ENCODE results near the gene LRMDA. TPM values are rescaled to one million over a fixed set of nuclear protein-coding genes. Genes with fewer than 3 reads are reported as not detected.

Gene LRMDA
- total RNA-seq, 1 donor from 2014 or later, result 7.3 TPM

- H3K36me3 ChIP-seq (ENCODE audit: control insufficient read depth in 3 of 3, insufficient read depth in 3 of 3, low read length in 3 of 3), result no peaks in the 10 kb centered on the region
- peaks cover 0 to 2% (median 0%) of the 10 kb centered on the region in 3 donors for H3K27me3 ChIP-seq (ENCODE audit: control insufficient read depth in 3 of 3, insufficient read depth in 3 of 3, low read length in 3 of 3)
- no peak overlapping the region for H3K9ac ChIP-seq (ENCODE audit: low read depth in 1 of 3, low read length in 3 of 3)
- H3K27ac ChIP-seq (ENCODE audit: low read depth, low read length), result no peak overlapping the region
- peaks cover 9 to 12% (median 12%) of the 10 kb centered on the region in 3 donors for H3K4me1 ChIP-seq (ENCODE audit: control insufficient read depth in 3 of 3, insufficient read depth in 3 of 3, low read length in 3 of 3)
- no peak overlapping the region for H3K4me3 ChIP-seq (ENCODE audit: low read length in 3 of 3)
- no peaks in the 10 kb centered on the region for H3K9me3 ChIP-seq (ENCODE audit: control insufficient read depth in 3 of 3, low read length in 3 of 3)
These were observed 37.2 kb downstream of the LRMDA start for GRCh38 chr10:75468612-75469005.

GRCh38 chr10:75469006-75469616, 37.7 kb downstream of the LRMDA start:
- Histone ChIP-seq H3K9me3 (ENCODE audit: control insufficient read depth in 3 of 3, low read length in 3 of 3) (peaks cover 0 to 2% (median 0%) of the 10 kb centered on the region in 3 donors), H3K27me3 (ENCODE audit: control insufficient read depth in 3 of 3, insufficient read depth in 3 of 3, low read length in 3 of 3) (peaks cover 0 to 2% (median 0%) of the 10 kb centered on the region in 3 donors), H3K27ac (ENCODE audit: low read depth, low read length) (no peak overlapping the region), H3K4me1 (ENCODE audit: control insufficient read depth in 3 of 3, insufficient read depth in 3 of 3, low read length in 3 of 3) (peaks cover 9 to 12% (median 12%) of the 10 kb centered on the region in 3 donors), H3K9ac (ENCODE audit: low read depth in 1 of 3, low read length in 3 of 3) (no peak overlapping the region), H3K4me3 (ENCODE audit: low read length in 3 of 3) (no peak overlapping the region), H3K36me3 (ENCODE audit: control insufficient read depth in 3 of 3, insufficient read depth in 3 of 3, low read length in 3 of 3) (no peaks in the 10 kb centered on the region)

GRCh38 chr10:75470901-75471300, 39.5 kb downstream of the LRMDA start:
- no peak overlapping the region for H3K27ac ChIP-seq (ENCODE audit: low read depth, low read length)
- peaks cover 9 to 12% (median 12%) of the 10 kb centered on the region in 3 donors for H3K4me1 ChIP-seq (ENCODE audit: control insufficient read depth in 3 of 3, insufficient read depth in 3 of 3, low read length in 3 of 3)
- H3K9me3 ChIP-seq (ENCODE audit: control insufficient read depth in 3 of 3, low read length in 3 of 3), result peaks cover 0 to 2% (median 0%) of the 10 kb centered on the region in 3 donors
- H3K4me3 ChIP-seq (ENCODE audit: low read length in 3 of 3), result no peak overlapping the region
- H3K36me3 ChIP-seq (ENCODE audit: control insufficient read depth in 3 of 3, insufficient read depth in 3 of 3, low read length in 3 of 3), result no peaks in the 10 kb centered on the region
- H3K9ac ChIP-seq (ENCODE audit: low read depth in 1 of 3, low read length in 3 of 3), result no peak overlapping the region
- peaks cover 0 to 2% (median 0%) of the 10 kb centered on the region in 3 donors for H3K27me3 ChIP-seq (ENCODE audit: control insufficient read depth in 3 of 3, insufficient read depth in 3 of 3, low read length in 3 of 3)

DNA sequence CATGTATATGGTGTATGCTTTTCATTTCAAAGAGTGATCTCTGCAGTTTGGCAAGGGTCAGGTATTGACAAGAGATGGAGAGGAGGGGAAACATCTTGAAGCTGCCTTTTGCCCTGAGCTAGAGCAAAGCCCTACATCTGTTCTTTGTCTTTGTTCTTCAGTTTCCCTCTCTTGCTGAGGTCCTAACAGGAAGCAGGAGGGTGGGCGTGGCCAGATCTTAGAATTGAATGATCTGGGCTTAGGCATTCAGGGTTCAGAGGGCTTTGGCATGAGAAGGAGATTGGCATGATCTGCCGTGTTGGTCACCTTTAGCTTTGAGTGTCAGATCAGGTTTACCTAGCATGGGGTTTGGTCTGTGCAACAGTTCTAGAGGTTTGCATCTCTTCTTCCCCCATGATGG, 41.3 kb downstream of the LRMDA start:
- Histone ChIP-seq H3K4me3 (ENCODE audit: low read length in 3 of 3) (no peak overlapping the region), H3K4me1 (ENCODE audit: control insufficient read depth in 3 of 3, insufficient read depth in 3 of 3, low read length in 3 of 3) (peaks cover 9 to 12% (median 12%) of the 10 kb centered on the region in 3 donors), H3K36me3 (ENCODE audit: control insufficient read depth in 3 of 3, insufficient read depth in 3 of 3, low read length in 3 of 3) (no peaks in the 10 kb centered on the region), H3K27me3 (ENCODE audit: control insufficient read depth in 3 of 3, insufficient read depth in 3 of 3, low read length in 3 of 3) (no peaks in the 10 kb centered on the region), H3K9ac (ENCODE audit: low read depth in 1 of 3, low read length in 3 of 3) (no peak overlapping the region), H3K9me3 (ENCODE audit: control insufficient read depth in 3 of 3, low read length in 3 of 3) (peaks cover 0 to 2% (median 0%) of the 10 kb centered on the region in 3 donors), H3K27ac (ENCODE audit: low read depth, low read length) (no peak overlapping the region)

GRCh38 chr10:75474106-75474505, 42.7 kb downstream of the LRMDA start:
- H3K9me3 ChIP-seq (ENCODE audit: control insufficient read depth in 3 of 3, low read length in 3 of 3), result peaks cover 0 to 2% (median 0%) of the 10 kb centered on the region in 3 donors
- no peak overlapping the region for H3K4me3 ChIP-seq (ENCODE audit: low read length in 3 of 3)
- peaks cover 5 to 12% (median 12%) of the 10 kb centered on the region in 3 donors for H3K4me1 ChIP-seq (ENCODE audit: control insufficient read depth in 3 of 3, insufficient read depth in 3 of 3, low read length in 3 of 3)
- no peak overlapping the region for H3K27ac ChIP-seq (ENCODE audit: low read depth, low read length)
- H3K9ac ChIP-seq (ENCODE audit: low read depth in 1 of 3, low read length in 3 of 3), result no peak overlapping the region
- no peaks in the 10 kb centered on the region for H3K36me3 ChIP-seq (ENCODE audit: control insufficient read depth in 3 of 3, insufficient read depth in 3 of 3, low read length in 3 of 3)
- H3K27me3 ChIP-seq (ENCODE audit: control insufficient read depth in 3 of 3, insufficient read depth in 3 of 3, low read length in 3 of 3), result no peaks in the 10 kb centered on the region

DNA sequence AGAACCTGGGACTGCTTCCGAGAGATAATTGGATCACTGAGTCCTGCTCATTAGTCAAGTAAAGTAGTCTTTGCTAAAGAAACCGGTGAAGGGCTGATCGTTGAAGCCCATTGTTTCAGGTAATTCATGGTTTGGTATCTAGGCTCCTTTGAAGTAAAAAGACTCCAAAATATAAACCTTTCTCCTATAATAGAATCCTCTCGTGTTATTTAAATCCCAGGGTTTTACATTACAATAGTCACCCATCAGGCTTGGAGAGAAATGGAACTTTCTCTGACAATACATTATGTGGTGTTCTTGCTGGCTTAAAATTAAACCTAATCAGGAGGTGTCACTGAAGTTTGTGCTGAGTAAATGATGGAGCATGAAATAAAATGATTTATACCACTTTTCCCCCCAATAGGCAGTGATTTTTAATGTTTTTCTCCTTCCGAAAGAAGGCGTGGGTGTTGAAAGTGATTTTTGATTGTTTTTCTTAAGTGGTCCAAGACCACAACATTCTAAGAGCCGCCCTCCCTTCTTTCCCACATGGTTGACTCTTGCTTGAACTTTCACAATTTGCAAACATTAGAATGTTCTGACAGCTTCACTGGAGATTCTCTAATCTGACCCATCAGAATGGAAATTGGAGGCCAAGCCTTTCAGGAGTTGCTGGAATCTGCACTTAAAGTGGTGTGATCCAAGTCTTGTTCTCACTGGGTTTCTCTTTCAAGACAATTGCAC, 44.2 kb downstream of the LRMDA start:
- no peak overlapping the region for H3K9ac ChIP-seq (ENCODE audit: low read depth in 1 of 3, low read length in 3 of 3)
- H3K9me3 ChIP-seq (ENCODE audit: control insufficient read depth in 3 of 3, low read length in 3 of 3), result peaks cover 0 to 2% (median 0%) of the 10 kb centered on the region in 3 donors
- no peaks in the 10 kb centered on the region for H3K27me3 ChIP-seq (ENCODE audit: control insufficient read depth in 3 of 3, insufficient read depth in 3 of 3, low read length in 3 of 3)
- peaks cover 1 to 3% (median 2%) of the 10 kb centered on the region in 3 donors for H3K4me1 ChIP-seq (ENCODE audit: control insufficient read depth in 3 of 3, insufficient read depth in 3 of 3, low read length in 3 of 3)
- H3K36me3 ChIP-seq (ENCODE audit: control insufficient read depth in 3 of 3, insufficient read depth in 3 of 3, low read length in 3 of 3), result no peaks in the 10 kb centered on the region
- H3K27ac ChIP-seq (ENCODE audit: low read depth, low read length), result no peak overlapping the region
- H3K4me3 ChIP-seq (ENCODE audit: low read length in 3 of 3), result no peak overlapping the region

DNA sequence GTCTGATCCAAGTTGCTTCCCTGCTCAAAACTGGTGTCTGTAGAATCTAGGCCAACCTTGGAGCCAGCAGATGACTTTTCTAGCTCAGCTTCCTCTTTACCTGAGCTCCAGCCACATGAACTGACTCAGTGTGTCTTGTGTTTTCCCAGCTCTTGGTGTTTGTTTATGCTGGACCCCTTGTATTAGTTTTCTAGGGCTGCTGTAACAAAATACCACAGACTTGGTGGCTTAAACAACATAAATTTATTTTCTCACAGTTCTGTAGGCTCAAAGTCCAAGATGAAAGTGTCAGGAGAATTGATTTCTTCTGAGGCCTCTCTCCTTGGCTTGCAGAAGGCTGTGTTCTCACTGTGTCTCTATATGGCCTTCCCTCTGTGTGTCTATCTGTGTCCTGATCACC, 45.1 kb downstream of the LRMDA start:
- Histone ChIP-seq H3K27me3 (ENCODE audit: control insufficient read depth in 3 of 3, insufficient read depth in 3 of 3, low read length in 3 of 3) (no peaks in the 10 kb centered on the region), H3K27ac (ENCODE audit: low read depth, low read length) (no peak overlapping the region), H3K36me3 (ENCODE audit: control insufficient read depth in 3 of 3, insufficient read depth in 3 of 3, low read length in 3 of 3) (no peaks in the 10 kb centered on the region), H3K9me3 (ENCODE audit: control insufficient read depth in 3 of 3, low read length in 3 of 3) (peaks cover 0 to 2% (median 0%) of the 10 kb centered on the region in 3 donors), H3K9ac (ENCODE audit: low read depth in 1 of 3, low read length in 3 of 3) (no peak overlapping the region), H3K4me1 (ENCODE audit: control insufficient read depth in 3 of 3, insufficient read depth in 3 of 3, low read length in 3 of 3) (no peaks in the 10 kb centered on the region), H3K4me3 (ENCODE audit: low read length in 3 of 3) (no peak overlapping the region)

DNA sequence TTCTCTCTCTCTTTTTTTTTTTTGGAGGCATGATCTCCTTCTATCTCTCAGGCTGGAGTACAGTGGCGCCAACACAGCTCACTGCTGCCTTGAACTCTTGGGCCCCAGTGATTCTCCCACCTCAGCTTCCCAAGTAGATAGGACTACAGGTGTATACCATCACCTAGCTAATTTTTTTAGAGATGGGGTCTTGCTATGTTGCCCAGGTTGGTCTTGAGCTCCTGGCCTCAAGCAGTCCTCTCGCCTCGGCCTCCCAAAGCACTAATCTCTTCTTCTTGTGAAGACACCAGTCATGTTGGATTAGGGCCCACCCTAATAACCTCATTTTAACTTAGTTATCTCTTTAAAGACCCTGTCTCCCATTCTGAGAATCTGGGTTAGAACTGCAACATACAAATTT, 45.6 kb downstream of the LRMDA start:
- H3K27me3 ChIP-seq (ENCODE audit: control insufficient read depth in 3 of 3, insufficient read depth in 3 of 3, low read length in 3 of 3), result no peaks in the 10 kb centered on the region
- no peak overlapping the region for H3K27ac ChIP-seq (ENCODE audit: low read depth, low read length)
- no peak overlapping the region for H3K4me3 ChIP-seq (ENCODE audit: low read length in 3 of 3)
- no peak overlapping the region for H3K9ac ChIP-seq (ENCODE audit: low read depth in 1 of 3, low read length in 3 of 3)
- H3K9me3 ChIP-seq (ENCODE audit: control insufficient read depth in 3 of 3, low read length in 3 of 3), result peaks cover 0 to 2% (median under 1%) of the 10 kb centered on the region in 3 donors
- no peaks in the 10 kb centered on the region for H3K4me1 ChIP-seq (ENCODE audit: control insufficient read depth in 3 of 3, insufficient read depth in 3 of 3, low read length in 3 of 3)
- no peaks in the 10 kb centered on the region for H3K36me3 ChIP-seq (ENCODE audit: control insufficient read depth in 3 of 3, insufficient read depth in 3 of 3, low read length in 3 of 3)

DNA sequence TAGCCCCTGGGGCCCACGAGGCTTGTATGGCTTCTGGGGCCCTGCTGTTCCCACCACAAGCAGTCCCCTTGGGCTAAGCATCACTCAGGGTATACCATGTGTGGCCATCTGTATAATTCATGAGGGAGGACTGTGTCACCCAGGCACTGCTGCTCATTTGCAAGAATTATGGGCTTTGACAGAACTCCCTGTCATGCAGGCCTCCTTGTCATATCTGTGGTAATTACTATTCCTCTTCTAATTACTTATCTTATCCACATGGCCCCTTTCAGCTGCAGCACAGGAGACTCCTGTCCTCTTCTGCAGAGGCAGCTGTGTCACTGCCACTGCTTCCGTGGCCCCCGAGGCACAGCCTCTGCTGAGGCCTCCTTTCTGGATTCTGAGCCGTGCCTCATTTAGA, 46.3 kb downstream of the LRMDA start:
- no peaks in the 10 kb centered on the region for H3K4me1 ChIP-seq (ENCODE audit: control insufficient read depth in 3 of 3, insufficient read depth in 3 of 3, low read length in 3 of 3)
- peaks cover 0 to 2% (median 2%) of the 10 kb centered on the region in 3 donors for H3K9me3 ChIP-seq (ENCODE audit: control insufficient read depth in 3 of 3, low read length in 3 of 3)
- H3K4me3 ChIP-seq (ENCODE audit: low read length in 3 of 3), result no peak overlapping the region
- H3K27me3 ChIP-seq (ENCODE audit: control insufficient read depth in 3 of 3, insufficient read depth in 3 of 3, low read length in 3 of 3), result no peaks in the 10 kb centered on the region
- H3K9ac ChIP-seq (ENCODE audit: low read depth in 1 of 3, low read length in 3 of 3), result no peak overlapping the region
- H3K36me3 ChIP-seq (ENCODE audit: control insufficient read depth in 3 of 3, insufficient read depth in 3 of 3, low read length in 3 of 3), result no peaks in the 10 kb centered on the region
- H3K27ac ChIP-seq (ENCODE audit: low read depth, low read length), result no peak overlapping the region

DNA sequence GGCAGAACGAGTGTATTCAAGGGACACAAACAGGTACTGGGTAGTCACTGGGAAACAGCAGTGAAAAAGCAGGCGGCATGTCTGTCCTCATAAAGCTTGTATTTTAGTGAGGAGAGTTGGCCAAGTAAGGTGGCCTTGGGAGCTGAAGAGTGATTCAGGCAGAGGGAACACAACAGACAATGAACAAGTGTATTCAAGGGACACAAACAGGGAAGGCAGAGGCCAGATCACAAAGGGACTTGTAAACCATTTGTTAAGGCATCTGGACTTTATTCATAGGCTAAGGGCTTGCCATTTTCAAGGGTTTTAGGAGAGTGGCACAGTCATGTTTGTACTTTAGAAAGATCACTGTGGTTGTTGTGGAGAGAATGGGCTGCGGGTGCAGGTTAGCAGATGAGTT, 49.0 kb downstream of the LRMDA start:
- Histone ChIP-seq H3K4me3 (ENCODE audit: low read length in 3 of 3) (no peak overlapping the region), H3K9me3 (ENCODE audit: control insufficient read depth in 3 of 3, low read length in 3 of 3) (peaks cover 0 to 2% (median 0%) of the 10 kb centered on the region in 3 donors), H3K4me1 (ENCODE audit: control insufficient read depth in 3 of 3, insufficient read depth in 3 of 3, low read length in 3 of 3) (no peaks in the 10 kb centered on the region), H3K27me3 (ENCODE audit: control insufficient read depth in 3 of 3, insufficient read depth in 3 of 3, low read length in 3 of 3) (no peaks in the 10 kb centered on the region), H3K36me3 (ENCODE audit: control insufficient read depth in 3 of 3, insufficient read depth in 3 of 3, low read length in 3 of 3) (no peaks in the 10 kb centered on the region), H3K9ac (ENCODE audit: low read depth in 1 of 3, low read length in 3 of 3) (no peak overlapping the region), H3K27ac (ENCODE audit: low read depth, low read length) (no peak overlapping the region)
